Endothelial cell of umbilical vein (primary cell): Measurements from ENCODE around the gene LRRC41. TPM values are rescaled to one million over a fixed set of nuclear protein-coding genes. Genes with fewer than 3 reads are reported as not detected.
"Not testable (repeated sequence)": the region's sequence is repeated elsewhere in the genome, so short reads cannot be mapped to it uniquely, and the experiment has no call there.

Source experiments
- BruUV-seq: library from RNA; stranded (reverse); fragments of 400-500 nt; replicated peaks from 2 replicates; lab custom pipeline; 2021; lab: Mats Ljungman, UMichigan
- CTCF ChIA-PET: fragments of 300-600, 350-600 bp; sonication (Branson Sonifier 250); formaldehyde crosslinking; loops from one replicate; lab custom pipeline; 2021; ENCODE audit warnings: antibody characterized with exemption, inconsistent platforms; lab: Charles Lee
- POLR2A ChIA-PET: fragments of 300-600, 350-600 bp; sonication (Branson Sonifier 250); formaldehyde crosslinking; loops from one replicate; lab custom pipeline; 2021; ENCODE audit warnings: antibody characterized with exemption, inconsistent platforms; lab: Charles Lee
- DNase-seq: peaks from one replicate; pipeline ENCODE4 v3.0.0-alpha.2; 2011; ENCODE audit warnings: low read depth, low spot score
- FAIRE-seq: peaks from 2 replicates; lab custom pipeline; 2011; peaks lifted over from hg19 to GRCh38; lab: Jason Lieb, UNC
- H2AFZ ChIP-seq: 2 replicates; pipeline ENCODE4 v1.6.0; 2012; ENCODE audit warnings: low read depth, low read length, control low read depth, inconsistent platforms
- H3K27ac ChIP-seq: 2 replicates; pipeline ENCODE4 v1.5.1; 2011; ENCODE audit warnings: low read depth, mild to moderate bottlenecking, control low read depth, low read length, moderate library complexity; ENCODE audit not compliant: insufficient read depth
- H3K27me3 ChIP-seq, 2 experiments: 2 replicates each; pipeline versions ENCODE4 v1.6.0 to v1.6.1; 2011; ENCODE audit warnings: low read length in 2 of 2, mixed read lengths in 1 of 2; ENCODE audit not compliant: control insufficient read depth in 2 of 2, insufficient read depth in 2 of 2
- H3K36me3 ChIP-seq, 2 experiments: 2 replicates in 1 of 2; 3 replicates in 1 of 2; pipeline ENCODE4 v1.5.1; 2011; ENCODE audit warnings: low read length in 2 of 2, mild to moderate bottlenecking in 1 of 2, moderate library complexity in 1 of 2; ENCODE audit not compliant: control insufficient read depth in 2 of 2, insufficient read depth in 2 of 2; ENCODE audit errors: extremely low read depth in 1 of 2
- H3K4me1 ChIP-seq: 3 replicates; pipeline ENCODE4 v1.5.1; 2011; ENCODE audit warnings: mild to moderate bottlenecking, low read length; ENCODE audit not compliant: control insufficient read depth, insufficient read depth; ENCODE audit errors: extremely low read depth
- H3K4me2 ChIP-seq: 2 replicates; pipeline ENCODE4 v1.6.1; 2011; ENCODE audit warnings: low read length, control low read depth, mixed read lengths; ENCODE audit not compliant: insufficient read depth
- H3K4me3 ChIP-seq, 3 experiments: fragments of 200-600 bp in 1 of 3; sonication (generic), shearing (Covaris generic) in 1 of 3; replicated peaks in 1 of 3; 2 replicates each; pipeline ENCODE4 v1.5.1; 2011 to 2016; ENCODE audit warnings: control low read depth in 3 of 3, low read length in 3 of 3, mild to moderate bottlenecking in 2 of 3, inconsistent platforms in 1 of 3, low read depth in 1 of 3, moderate library complexity in 1 of 3; ENCODE audit not compliant: insufficient read depth in 1 of 3
- H3K79me2 ChIP-seq: 2 replicates; pipeline ENCODE4 v1.6.0; 2012; ENCODE audit warnings: low read length, inconsistent platforms; ENCODE audit not compliant: control insufficient read depth, insufficient read depth
- H3K9ac ChIP-seq: replicated peaks from 2 replicates; pipeline ENCODE3; 2011; ENCODE audit warnings: low read length, control low read depth; ENCODE audit not compliant: insufficient read depth; ENCODE audit errors: extremely low read depth
- H3K9me1 ChIP-seq: replicated peaks from 3 replicates; pipeline ENCODE4 v1.6.0; 2011; ENCODE audit warnings: mild to moderate bottlenecking, low read length; ENCODE audit not compliant: control insufficient read depth, insufficient read depth; ENCODE audit errors: extremely low read depth
- H3K9me3 ChIP-seq: replicated peaks from 2 replicates; pipeline ENCODE4 v1.5.1; 2012; ENCODE audit warnings: low read length, inconsistent platforms; ENCODE audit not compliant: control insufficient read depth, insufficient read depth
- H4K20me1 ChIP-seq: replicated peaks from 2 replicates; pipeline ENCODE3; 2011; ENCODE audit warnings: mild to moderate bottlenecking, low read length; ENCODE audit not compliant: control insufficient read depth, insufficient read depth; ENCODE audit errors: extremely low read depth
- dilution Hi-C: fragments of 300-500 bp; cut with MboI; formaldehyde crosslinking; loops from one replicate; pipeline ENCODE4 v1.15.0; 2019; ENCODE audit warnings: low sequenced_read_pairs; ENCODE audit not compliant: extremely low pct_ligation_motif_present
- intact Hi-C: fragments of 100-400 bp; cut with micrococcal nuclease; formaldehyde crosslinking; loops from one replicate; pipeline ENCODE4 v1.10.0; 2022
- polyA plus RNA-seq, 4 experiments: library from polyadenylated mRNA; depleted of rRNA in 3 of 4; stranded (reverse) in 3 of 4; unstranded in 1 of 4; fragments of >200 nt; gene quantifications; 2 replicates each; pipeline versions ENCODE4 v1.2.1 to v1.2.3, GENCODE V29; 2011 to 2012; ENCODE audit warnings: missing spikeins in 1 of 4
- total RNA-seq: library from RNA; stranded (reverse); gene quantifications from 2 replicates; pipeline ENCODE4 v1.2.3, GENCODE V29; 2021

Gene LRRC41
- total and polyA plus RNA-seq, 2 donors (not counting 3 experiments of a cell fraction or from before 2014, with no cell fraction given) = 69.2 to 91.1 TPM

- H3K36me3 ChIP-seq, DNase-seq, H3K27ac ChIP-seq, H3K9me1 ChIP-seq, H3K9ac ChIP-seq, intact Hi-C loops, H2AFZ ChIP-seq, BruUV-seq, CTCF ChIA-PET, H3K79me2 ChIP-seq, dilution Hi-C loops, H3K4me2 ChIP-seq, H3K9me3 ChIP-seq, POLR2A ChIA-PET, H3K4me3 ChIP-seq, H4K20me1 ChIP-seq, H3K27me3 ChIP-seq, FAIRE-seq, H3K4me1 ChIP-seq: not testable (repeated sequence)
These were observed 26.4 kb upstream of the LRRC41 start for GRCh38 chr1:46329807-46330206.

GRCh38 chr1:46328182-46328581 is 24.8 kb upstream of the LRRC41 start:
- FAIRE-seq = not testable (repeated sequence)
- CTCF ChIA-PET = interaction anchor here (1.5 to 2.5 kb wide), 2 partner anchors 19 to 349 kb away, joined by 3 to 11 read pairs; no protein-coding TSS in a partner anchor

GRCh38 chr1:46325285-46326076 is 22.1 kb upstream of the LRRC41 start:
- CTCF ChIA-PET = not testable (repeated sequence)

More at GRCh38 chr1:46328182-46328581, 24.8 kb upstream of the LRRC41 start:
- DNase-seq, H3K4me3 ChIP-seq, H3K9me1 ChIP-seq, H2AFZ ChIP-seq, H4K20me1 ChIP-seq, intact Hi-C loops, dilution Hi-C loops, H3K9ac ChIP-seq, H3K79me2 ChIP-seq, BruUV-seq, H3K27me3 ChIP-seq, H3K4me2 ChIP-seq, POLR2A ChIA-PET, H3K36me3 ChIP-seq, H3K4me1 ChIP-seq, H3K9me3 ChIP-seq, H3K27ac ChIP-seq: not testable (repeated sequence)

GRCh38 chr1:46322191-46322590 is 18.8 kb upstream of the LRRC41 start:
- H2AFZ ChIP-seq, H3K27ac ChIP-seq, H3K36me3 ChIP-seq, H3K4me2 ChIP-seq, dilution Hi-C loops, H3K27me3 ChIP-seq, DNase-seq, CTCF ChIA-PET, H3K9me1 ChIP-seq, H3K9ac ChIP-seq, intact Hi-C loops, POLR2A ChIA-PET, H3K9me3 ChIP-seq, H3K4me1 ChIP-seq, H3K79me2 ChIP-seq, H3K4me3 ChIP-seq, H4K20me1 ChIP-seq, FAIRE-seq, BruUV-seq: not testable (repeated sequence)

More at GRCh38 chr1:46325285-46326076, 22.1 kb upstream of the LRRC41 start:
- H3K36me3 ChIP-seq, H3K4me1 ChIP-seq, DNase-seq, dilution Hi-C loops, H3K27ac ChIP-seq, H3K9ac ChIP-seq, H3K9me3 ChIP-seq, H3K4me2 ChIP-seq, H4K20me1 ChIP-seq, H2AFZ ChIP-seq, FAIRE-seq, H3K9me1 ChIP-seq, POLR2A ChIA-PET, BruUV-seq, H3K27me3 ChIP-seq, intact Hi-C loops, H3K4me3 ChIP-seq, H3K79me2 ChIP-seq: not testable (repeated sequence)
